OCI-LY3 (cell line): ENCODE measurements around the gene NKX2-4.

Source experiments
- H2AFZ ChIP-seq: fragments of 200-600, 300-600 bp; shearing (Covaris generic); 2 replicates; pipeline ENCODE4 v1.6.0; 2014; ENCODE audit warnings: antibody characterized with exemption, low read depth, low read length
- H3K27ac ChIP-seq: fragments of 200-600, 300-600 bp; sonication (generic); 2 replicates; pipeline ENCODE4 v1.5.1; 2014; ENCODE audit warnings: mild to moderate bottlenecking, low read length, moderate library complexity, mixed read lengths
- H3K27me3 ChIP-seq: fragments of 200-600, 300-600 bp; sonication (generic); 2 replicates; pipeline ENCODE4 v1.6.1; 2014; ENCODE audit warnings: low read depth, low read length, mixed read lengths
- H3K36me3 ChIP-seq: fragments of 200-600, 300-600 bp; sonication (generic); replicated peaks from 2 replicates; pipeline ENCODE3; 2014; ENCODE audit warnings: low read depth, low read length, mixed read lengths
- H3K4me1 ChIP-seq: fragments of 300-600, 200-600 bp; sonication (generic); 2 replicates; pipeline ENCODE4 v1.6.1; 2014; ENCODE audit warnings: low read length, mixed read lengths
- H3K4me2 ChIP-seq: fragments of 200-600, 300-600 bp; sonication (generic); 2 replicates; pipeline ENCODE4 v1.6.1; 2014; ENCODE audit warnings: low read length, mixed read lengths
- H3K4me3 ChIP-seq: fragments of 300-600, 200-600 bp; sonication (generic); 2 replicates; pipeline ENCODE4 v1.5.1; 2014; ENCODE audit warnings: antibody characterized with exemption, mild to moderate bottlenecking, low read length, moderate library complexity
- H3K79me2 ChIP-seq: fragments of 300-600, 200-600 bp; shearing (Covaris generic); 2 replicates; pipeline ENCODE4 v1.6.1; 2014; ENCODE audit warnings: mild to moderate bottlenecking, low read length, mixed read lengths
- H3K9ac ChIP-seq: fragments of 300-600, 200-600 bp; shearing (Covaris generic); 2 replicates; pipeline ENCODE4 v1.6.0; 2014; ENCODE audit warnings: mild to moderate bottlenecking, low read length, moderate library complexity
- H3K9me3 ChIP-seq: fragments of 200-600, 300-600 bp; shearing (Covaris generic); 2 replicates; pipeline ENCODE4 v1.6.1; 2014; ENCODE audit warnings: low read length, mixed read lengths; ENCODE audit not compliant: insufficient read depth
- H4K20me1 ChIP-seq: fragments of 200-600, 300-600 bp; sonication (generic); 2 replicates; pipeline ENCODE4 v1.6.1; 2016; ENCODE audit warnings: low read length, mixed read lengths; ENCODE audit not compliant: insufficient read depth
- EZH2phosphoT487 ChIP-seq: fragments of 200-600 bp; shearing (Covaris generic); IDR thresholded peaks from 2 replicates; pipeline ENCODE4 v1.6.1; 2018; ENCODE audit warnings: antibody characterized with exemption, mixed run types, low read depth
- TF ChIP-seq, protein P1 (sequence below): fragments of 200-600, 300-600 bp; sonication (generic); IDR thresholded peaks from 2 replicates; pipeline ENCODE4 v1.5.1; 2014; ENCODE audit warnings: antibody characterized with exemption, low read length, low read depth

The NKX2-4 gene

DNA sequence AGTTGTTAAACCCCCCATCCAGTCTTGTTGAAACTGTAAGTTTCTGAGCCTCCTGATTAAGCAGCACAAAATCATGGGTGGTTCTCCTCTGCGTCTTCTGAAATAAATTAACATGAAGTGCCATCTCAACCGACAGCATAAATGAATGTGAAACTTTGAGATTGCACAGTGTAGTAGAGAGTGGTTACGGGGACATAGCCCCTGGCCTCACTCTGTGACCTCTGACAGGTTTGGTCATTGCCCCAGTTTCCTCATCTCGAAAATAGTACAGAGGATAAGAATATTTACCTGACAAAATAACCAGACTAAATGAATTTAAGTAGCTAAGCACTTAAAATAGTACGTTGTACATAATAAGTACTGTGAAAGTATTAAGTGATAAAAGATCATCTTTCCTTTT lies 19.1 kb downstream of the NKX2-4 start:
- TF ChIP-seq, protein P1, sequence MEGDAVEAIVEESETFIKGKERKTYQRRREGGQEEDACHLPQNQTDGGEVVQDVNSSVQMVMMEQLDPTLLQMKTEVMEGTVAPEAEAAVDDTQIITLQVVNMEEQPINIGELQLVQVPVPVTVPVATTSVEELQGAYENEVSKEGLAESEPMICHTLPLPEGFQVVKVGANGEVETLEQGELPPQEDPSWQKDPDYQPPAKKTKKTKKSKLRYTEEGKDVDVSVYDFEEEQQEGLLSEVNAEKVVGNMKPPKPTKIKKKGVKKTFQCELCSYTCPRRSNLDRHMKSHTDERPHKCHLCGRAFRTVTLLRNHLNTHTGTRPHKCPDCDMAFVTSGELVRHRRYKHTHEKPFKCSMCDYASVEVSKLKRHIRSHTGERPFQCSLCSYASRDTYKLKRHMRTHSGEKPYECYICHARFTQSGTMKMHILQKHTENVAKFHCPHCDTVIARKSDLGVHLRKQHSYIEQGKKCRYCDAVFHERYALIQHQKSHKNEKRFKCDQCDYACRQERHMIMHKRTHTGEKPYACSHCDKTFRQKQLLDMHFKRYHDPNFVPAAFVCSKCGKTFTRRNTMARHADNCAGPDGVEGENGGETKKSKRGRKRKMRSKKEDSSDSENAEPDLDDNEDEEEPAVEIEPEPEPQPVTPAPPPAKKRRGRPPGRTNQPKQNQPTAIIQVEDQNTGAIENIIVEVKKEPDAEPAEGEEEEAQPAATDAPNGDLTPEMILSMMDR, result no peak
- no peak for TF ChIP-seq EZH2phosphoT487
- H3K9me3 ChIP-seq, result no peaks in the 10 kb centered on the region
- peaks cover 11% of the 10 kb centered on the region for H4K20me1 ChIP-seq

DNA sequence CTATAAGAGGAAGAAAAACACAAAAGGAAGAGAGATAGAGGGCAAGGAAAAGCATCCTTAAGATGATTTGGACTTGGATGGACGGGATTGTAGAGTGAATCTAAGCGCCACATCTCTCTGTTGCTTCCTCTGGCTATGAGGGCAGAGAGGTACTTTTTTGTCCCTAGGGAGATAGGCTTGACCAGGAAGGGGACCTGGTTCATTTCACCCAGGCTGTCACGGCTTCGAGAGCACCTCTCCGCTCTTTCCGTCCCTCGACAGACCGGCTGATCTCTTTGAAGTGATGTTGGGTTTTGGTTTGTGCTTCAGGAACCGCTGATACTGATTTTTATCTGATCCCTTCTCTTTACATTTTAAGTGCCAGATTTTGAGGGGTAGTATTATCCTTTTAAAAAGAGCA lies 19.6 kb downstream of the NKX2-4 start:
- H3K9ac ChIP-seq, result no peak overlapping the region
- H3K79me2 ChIP-seq, result peaks cover 36% of the 10 kb centered on the region
- no peaks in the 10 kb centered on the region for H3K4me1 ChIP-seq
- no peaks in the 10 kb centered on the region for H3K9me3 ChIP-seq
- H2AFZ ChIP-seq, result no peak overlapping the region
- H3K4me3 ChIP-seq, result no peak overlapping the region
- peaks cover 13% of the 10 kb centered on the region for H4K20me1 ChIP-seq
- H3K36me3 ChIP-seq, result peaks cover 21% of the 10 kb centered on the region
- no peak overlapping the region for H3K4me2 ChIP-seq
- no peak overlapping the region for H3K27ac ChIP-seq
- H3K27me3 ChIP-seq, result no peaks in the 10 kb centered on the region
- TF ChIP-seq EZH2phosphoT487, result no peak
- TF ChIP-seq, protein P1, result no peak

More for the DNA sequence above, 19.1 kb downstream of the NKX2-4 start:
- H3K4me1 ChIP-seq, result no peaks in the 10 kb centered on the region
- H3K27me3 ChIP-seq, result no peaks in the 10 kb centered on the region
- H3K79me2 ChIP-seq, result peaks cover 31% of the 10 kb centered on the region
- H2AFZ ChIP-seq, result no peak overlapping the region
- H3K27ac ChIP-seq, result no peak overlapping the region
- peaks cover 23% of the 10 kb centered on the region for H3K36me3 ChIP-seq
- H3K4me3 ChIP-seq, result no peak overlapping the region
- no peak overlapping the region for H3K9ac ChIP-seq
- no peak overlapping the region for H3K4me2 ChIP-seq

DNA sequence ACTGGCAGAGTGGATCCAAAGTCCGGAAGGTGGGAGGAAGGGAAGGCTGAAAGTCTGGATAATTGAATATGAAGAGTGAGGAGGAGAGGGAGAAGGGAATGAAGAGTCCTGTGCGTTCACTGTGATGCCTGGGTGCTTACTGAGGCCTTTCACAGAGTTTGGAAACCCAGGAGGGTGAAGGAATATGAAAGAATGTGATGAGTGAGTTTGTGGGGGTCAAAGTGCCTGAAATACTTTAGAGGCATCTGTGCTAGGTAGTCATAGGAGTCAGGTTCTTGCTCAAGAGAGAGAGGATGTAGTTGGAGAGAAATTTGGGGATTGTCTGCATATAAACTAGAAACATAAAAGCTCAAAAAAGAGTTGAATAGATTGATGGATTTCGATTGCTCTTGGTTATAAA lies 20.7 kb downstream of the NKX2-4 start:
- Histone ChIP-seq H3K27ac (no peak overlapping the region), H3K4me1 (no peaks in the 10 kb centered on the region), H3K79me2 (peaks cover 42% of the 10 kb centered on the region), H3K4me2 (no peak overlapping the region), H3K9me3 (no peaks in the 10 kb centered on the region), H3K36me3 (peaks cover 13% of the 10 kb centered on the region), H3K27me3 (no peaks in the 10 kb centered on the region), H2AFZ (no peak overlapping the region), H3K4me3 (no peak overlapping the region), H3K9ac (no peak overlapping the region), H4K20me1 (peaks cover 14% of the 10 kb centered on the region)
- TF ChIP-seq, protein P1, result no peak
- no peak for TF ChIP-seq EZH2phosphoT487

DNA sequence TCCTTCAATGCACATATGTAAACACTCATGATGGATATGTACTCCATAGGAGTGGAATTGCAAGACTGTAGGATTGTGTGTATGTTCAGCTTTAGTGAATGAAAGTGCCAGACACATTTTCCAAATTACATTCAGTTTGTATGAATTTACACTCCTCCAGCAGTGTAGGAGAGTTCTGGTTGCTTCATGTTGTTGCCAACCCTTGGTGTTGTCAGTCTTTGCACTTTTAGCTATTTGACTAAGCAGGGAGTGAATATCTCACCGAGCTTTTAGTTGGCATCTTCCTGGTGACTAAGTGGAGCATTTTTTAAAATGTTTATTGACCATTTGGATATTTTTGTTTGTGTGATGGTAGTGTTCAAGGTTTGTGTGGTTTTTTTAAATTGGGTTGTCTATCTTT lies 23.9 kb downstream of the NKX2-4 start:
- Histone ChIP-seq H3K79me2 (peaks cover 45% of the 10 kb centered on the region), H3K4me2 (no peak overlapping the region), H3K27me3 (no peaks in the 10 kb centered on the region), H2AFZ (no peak overlapping the region), H4K20me1 (peaks cover 11% of the 10 kb centered on the region; the same call in 1 of the 2 replicates), H3K36me3 (peaks cover 17% of the 10 kb centered on the region), H3K9ac (no peak overlapping the region), H3K27ac (no peak overlapping the region), H3K4me3 (no peak overlapping the region), H3K9me3 (no peaks in the 10 kb centered on the region), H3K4me1 (no peaks in the 10 kb centered on the region)
- TF ChIP-seq, protein P1, result no peak
- no peak for TF ChIP-seq EZH2phosphoT487
